Measurements from ENCODE around the gene ZAP70. TPM values are rescaled to one million over a fixed set of nuclear protein-coding genes. Genes with fewer than 3 reads are reported as not detected.

ZAP70 gene
- total RNA-seq, 4 donors from 2014 or later: 3.5 to 13.5 (median 5.3) TPM

- Histone ChIP-seq H3K9me3 (no peaks in the 10 kb centered on the region), H3K4me3 (no peak overlapping the region), H3K27ac (no peak overlapping the region), H3K4me1 (no peaks in the 10 kb centered on the region), H3K36me3 (peaks cover 0 to 87% (median 14%) of the 10 kb centered on the region in 3 donors), H3K27me3 (no peaks in the 10 kb centered on the region)
- no peak for TF ChIP-seq EP300 (IDR thresholded peaks at IDR 0.05)
- TF ChIP-seq CTCF (IDR thresholded peaks at IDR 0.05): no peak
- TF ChIP-seq POLR2A (IDR thresholded peaks at IDR 0.05): no peak
- 87 to 94% methylated on average over 11 of the region's 11 CpGs for WGBS, 2 donors
- no peak for DNase-seq (ENCODE audit: low spot score in 2 of 2)
These were observed 51.3 kb downstream of the ZAP70 start for GRCh38 chr2:97764559-97765263.

- no peak for DNase-seq (ENCODE audit: low spot score in 2 of 2)
- 95 to 96% methylated on average over 4 of the region's 4 CpGs for WGBS, 2 donors
- no peaks in the 10 kb centered on the region for H3K27me3 ChIP-seq
- TF ChIP-seq EP300 (IDR thresholded peaks at IDR 0.05): no peak
- no peak for TF ChIP-seq CTCF (IDR thresholded peaks at IDR 0.05)
- TF ChIP-seq POLR2A (IDR thresholded peaks at IDR 0.05): no peak
- H3K9me3 ChIP-seq: no peaks in the 10 kb centered on the region
- H3K36me3 ChIP-seq: peaks cover 0 to 77% (median 11%) of the 10 kb centered on the region in 3 donors
- H3K4me1 ChIP-seq: no peaks in the 10 kb centered on the region
- H3K4me3 ChIP-seq: no peak overlapping the region
- no peak overlapping the region for H3K27ac ChIP-seq
These were observed 52.6 kb downstream of the ZAP70 start for GRCh38 chr2:97765933-97766332.

- no peaks in the 10 kb centered on the region for H3K9me3 ChIP-seq
- no peaks in the 10 kb centered on the region for H3K27me3 ChIP-seq
- no peak for TF ChIP-seq CTCF (IDR thresholded peaks at IDR 0.05)
- TF ChIP-seq POLR2A (IDR thresholded peaks at IDR 0.05): no peak
- no peak for TF ChIP-seq EP300 (IDR thresholded peaks at IDR 0.05)
- peaks cover 0 to 71% (median 7%) of the 10 kb centered on the region in 3 donors for H3K36me3 ChIP-seq
- no peak for DNase-seq (ENCODE audit: low spot score in 2 of 2)
- H3K4me1 ChIP-seq: no peaks in the 10 kb centered on the region
- 82 to 86% methylated on average over 5 of the region's 5 CpGs for WGBS, 2 donors
- H3K4me3 ChIP-seq: no peak overlapping the region
- H3K27ac ChIP-seq: no peak overlapping the region
These were observed 53.2 kb downstream of the ZAP70 start for GRCh38 chr2:97766567-97766966.

- Histone ChIP-seq H3K9me3 (no peaks in the 10 kb centered on the region), H3K4me3 (no peak overlapping the region), H3K36me3 (peaks cover 0 to 71% (median 7%) of the 10 kb centered on the region in 3 donors), H3K4me1 (no peaks in the 10 kb centered on the region), H3K27ac (no peak overlapping the region), H3K27me3 (no peaks in the 10 kb centered on the region)
- 88 to 93% methylated on average over 3 of the region's 3 CpGs for WGBS, 2 donors
- no peak for DNase-seq (ENCODE audit: low spot score in 2 of 2)
- TF ChIP-seq CTCF (IDR thresholded peaks at IDR 0.05) (no peak), POLR2A (IDR thresholded peaks at IDR 0.05) (no peak), EP300 (IDR thresholded peaks at IDR 0.05) (no peak)
These were observed 55.9 kb downstream of the ZAP70 start for GRCh38 chr2:97769308-97769707.

- Histone ChIP-seq H3K27me3 (no peaks in the 10 kb centered on the region), H3K36me3 (peaks cover 0 to 71% (median 7%) of the 10 kb centered on the region in 3 donors), H3K27ac (no peak overlapping the region), H3K4me1 (no peaks in the 10 kb centered on the region), H3K4me3 (no peak overlapping the region), H3K9me3 (no peaks in the 10 kb centered on the region)
- TF ChIP-seq EP300 (IDR thresholded peaks at IDR 0.05) (no peak), CTCF (IDR thresholded peaks at IDR 0.05) (no peak), POLR2A (IDR thresholded peaks at IDR 0.05) (no peak)
- DNase-seq (ENCODE audit: low spot score in 2 of 2): no peak
- WGBS, 2 donors: 70 to 71% methylated on average over 3 of the region's 3 CpGs
These were observed 56.3 kb downstream of the ZAP70 start for GRCh38 chr2:97769711-97770110.

Measured in tibial nerve (tissue), 4 donors.